NCI-H1417 (cell line): ENCODE measurements around the gene POLA1.

Experiments
- DNase-seq, 3 experiments: peaks; one replicate each; lab custom pipeline; 2025; lab: John Stamatoyannopoulos, UW

Gene POLA1

DNA sequence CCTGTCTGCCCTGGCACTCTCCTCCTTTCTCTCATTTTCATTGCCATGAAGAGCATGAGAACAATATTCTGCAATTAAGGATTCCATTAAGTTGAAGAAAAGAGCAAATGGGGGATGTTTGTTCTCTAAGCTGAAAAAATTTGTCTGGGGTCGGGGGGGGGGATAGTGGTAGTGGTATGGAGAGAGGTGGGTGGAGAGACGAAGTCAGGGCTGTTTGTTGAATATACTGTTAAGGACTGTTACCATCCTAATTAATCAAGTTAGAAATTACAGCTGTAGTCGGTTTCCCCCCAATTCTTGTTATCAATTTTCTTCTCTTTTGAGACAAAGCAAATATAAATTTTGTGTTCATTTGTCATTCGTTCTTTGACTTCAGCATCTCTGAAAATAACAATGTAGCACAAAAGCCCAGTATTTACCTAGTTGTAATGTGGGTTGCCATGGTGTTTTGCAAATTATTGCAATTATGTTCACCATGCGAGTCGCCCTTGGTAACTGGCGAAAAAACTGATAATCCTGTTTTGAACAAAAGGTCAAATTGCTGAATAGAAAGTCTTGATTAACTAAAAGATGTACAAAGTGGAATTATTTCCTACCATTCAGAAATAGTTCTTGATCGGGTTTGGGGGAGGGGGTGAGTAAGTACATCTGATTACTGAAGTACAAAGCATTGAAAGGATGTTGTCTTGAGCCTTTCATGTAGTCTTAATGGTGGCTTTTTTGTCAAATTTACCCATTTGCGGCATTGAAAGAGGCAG, 183.0 kb downstream of the POLA1 start:
- peak in 2 of 3 experiments; percentile 44 to 85 for DNase-seq

DNA sequence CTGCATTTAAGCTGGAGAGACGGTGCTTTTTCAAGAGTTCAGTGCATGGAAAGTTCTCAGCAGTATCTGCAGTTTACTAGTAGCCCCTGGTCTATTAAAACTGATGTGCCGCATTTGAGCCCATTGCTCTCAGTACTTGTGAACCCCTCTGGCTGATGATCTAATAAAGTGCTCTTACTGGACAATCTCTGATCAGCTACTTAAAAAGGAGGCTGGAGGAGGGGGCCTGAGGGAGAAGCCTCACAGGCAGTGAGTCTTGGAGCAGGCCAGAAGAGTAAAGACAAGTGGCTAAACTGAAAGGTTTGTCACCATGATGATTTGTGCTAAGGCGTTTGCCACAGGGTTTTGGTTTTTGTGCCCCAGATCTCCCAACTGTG, 183.6 kb downstream of the POLA1 start:
- DNase-seq, result no peak

DNA sequence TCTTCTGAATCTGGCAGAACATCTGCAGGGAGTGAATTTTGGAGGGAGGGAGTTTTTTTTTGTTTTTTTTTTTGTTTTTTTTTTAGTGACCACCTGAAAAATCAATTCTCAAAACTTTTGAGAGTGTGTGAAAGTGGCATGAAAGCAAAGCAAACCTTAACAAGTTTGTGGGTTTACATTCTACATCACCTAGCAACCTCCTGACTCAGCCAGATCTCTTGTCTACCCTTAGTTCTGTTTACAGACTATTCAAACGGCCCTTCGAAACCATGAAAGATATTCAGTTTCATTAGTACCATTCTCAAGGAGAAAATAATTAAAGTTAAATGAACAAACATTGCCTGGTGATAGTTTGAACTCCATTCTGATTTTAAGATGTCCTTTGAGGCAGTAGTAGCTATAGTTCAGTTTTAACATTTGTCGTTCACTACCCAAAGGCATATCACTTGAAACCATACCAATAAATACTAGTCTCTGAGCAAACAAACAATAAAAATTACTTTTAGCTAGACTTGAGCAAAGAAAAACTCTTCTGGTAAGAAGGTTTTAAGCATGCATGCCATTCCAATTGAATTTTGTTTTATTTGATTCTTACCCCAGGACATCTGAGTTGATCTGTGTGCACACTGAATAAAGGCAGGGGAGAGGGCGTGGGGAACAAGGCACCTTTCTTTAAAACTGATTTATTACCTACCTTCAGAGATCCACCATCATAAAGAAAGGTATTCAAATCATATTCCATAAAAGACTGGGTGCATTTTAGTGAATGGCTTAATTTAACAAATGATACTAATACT, 184.3 kb downstream of the POLA1 start:
- peak in 1 of 3 experiments; percentile 68 for DNase-seq

DNA sequence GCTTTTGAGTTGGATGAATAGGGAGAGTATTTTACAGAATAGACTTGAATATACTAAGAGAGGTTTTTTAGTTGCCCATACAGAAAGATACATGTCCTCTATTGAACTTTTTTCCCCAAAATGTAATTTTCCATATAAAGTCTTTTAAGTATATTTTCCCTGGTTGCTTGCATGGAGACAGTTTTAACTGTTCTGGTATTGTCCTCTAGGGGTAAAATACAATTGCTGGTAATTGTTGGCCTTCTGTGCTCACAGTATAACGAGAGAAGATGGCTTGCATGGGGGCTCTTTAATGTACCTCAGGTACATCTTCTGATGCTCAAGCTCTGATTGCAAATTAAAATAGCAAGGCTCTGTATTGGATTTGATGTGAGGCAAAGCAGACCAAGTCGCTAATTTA, 186.0 kb downstream of the POLA1 start:
- peak in 1 of 3 experiments; percentile 18 for DNase-seq

DNA sequence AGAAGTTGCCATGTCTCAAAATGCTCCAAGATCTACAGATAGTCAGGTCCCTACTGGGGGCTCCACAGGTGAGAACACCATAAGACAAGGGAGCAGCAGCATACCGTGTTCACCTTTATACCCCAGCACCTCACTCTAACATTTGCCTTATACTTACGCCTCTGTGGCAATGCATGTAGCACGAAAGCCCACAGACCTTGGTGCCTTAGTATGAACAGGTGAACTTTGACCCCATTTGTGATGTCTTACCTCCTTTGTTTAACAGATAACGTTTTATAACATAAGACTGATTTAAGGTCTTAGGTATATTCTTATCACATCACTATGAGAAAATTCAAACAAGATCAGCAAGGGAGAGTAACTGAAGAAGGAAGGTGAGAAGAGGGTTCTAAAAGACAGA, 193.2 kb downstream of the POLA1 start:
- DNase-seq, result no peak

- DNase-seq, result peak in 1 of 3 experiments; percentile 41
Measured at GRCh38 chrX:24890677-24891076, 197.0 kb downstream of the POLA1 start.

- peak in 2 of 3 experiments; percentile 63 to 94 for DNase-seq
Measured at GRCh38 chrX:24899391-24899790, 205.7 kb downstream of the POLA1 start.

DNA sequence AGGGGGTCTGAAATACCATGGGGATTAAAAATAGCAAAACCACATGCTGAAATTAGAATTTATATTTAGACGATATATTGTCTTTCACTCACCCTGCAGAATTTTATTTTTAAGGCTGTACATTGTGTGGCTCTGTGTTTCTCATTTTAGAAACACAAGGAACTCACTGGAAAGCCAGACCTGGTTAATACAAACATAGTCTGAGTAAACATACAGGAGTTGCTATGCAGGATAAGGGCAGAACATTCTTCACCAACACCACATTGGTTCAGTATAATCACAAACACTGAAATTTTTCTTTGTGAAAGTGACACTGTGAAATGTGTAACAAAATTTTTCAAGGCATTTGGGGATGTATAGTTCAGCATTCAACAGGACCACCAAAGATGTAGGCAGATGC, 206.5 kb downstream of the POLA1 start:
- no peak for DNase-seq

DNA sequence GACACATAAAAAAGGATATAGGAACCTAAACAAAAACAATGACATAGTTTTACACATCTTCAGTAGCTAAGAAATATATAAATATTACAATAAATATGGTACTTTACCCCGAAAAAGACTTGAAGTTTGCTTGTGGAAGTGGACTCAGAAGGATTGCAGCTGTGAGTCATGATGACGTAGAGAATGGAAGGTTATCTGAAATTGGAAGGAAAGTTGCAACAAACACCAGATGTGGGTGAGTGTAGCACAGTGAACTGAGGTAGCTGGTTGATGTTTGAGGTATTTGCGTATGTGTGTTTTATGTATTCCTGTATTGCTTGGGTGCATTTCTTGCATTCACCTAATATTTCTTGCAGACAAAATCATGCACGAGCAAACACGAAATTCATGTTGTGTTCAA, 209.1 kb downstream of the POLA1 start:
- DNase-seq, result no peak

GRCh38 chrX:24918715-24919114, 225.0 kb downstream of the POLA1 start:
- no peak for DNase-seq

- no peak for DNase-seq
Measured at GRCh38 chrX:24920769-24921168, 227.1 kb downstream of the POLA1 start.

- no peak for DNase-seq
Measured at GRCh38 chrX:24925430-24925829, 231.7 kb downstream of the POLA1 start.

- peak in 1 of 3 experiments; percentile 61 for DNase-seq
Measured at GRCh38 chrX:24927372-24927771, 233.7 kb downstream of the POLA1 start.

DNA sequence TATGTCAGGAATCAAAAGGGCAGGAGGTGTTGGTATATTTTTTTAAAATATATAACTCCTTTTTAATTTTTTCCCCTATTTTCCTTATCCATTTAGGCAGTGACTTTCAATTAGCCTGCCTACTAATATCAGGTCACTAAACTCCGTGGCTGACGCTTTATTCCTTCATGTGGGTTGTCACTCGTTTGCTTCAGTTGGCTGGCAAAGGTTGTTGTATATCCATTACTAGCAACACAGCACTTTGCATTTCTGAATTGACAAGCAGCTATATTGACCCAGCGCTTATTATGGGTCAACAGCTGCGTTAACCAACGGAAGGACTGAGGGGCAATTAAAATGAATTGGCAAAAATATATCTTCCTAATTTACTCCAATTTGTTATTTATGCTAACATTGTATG, 234.4 kb downstream of the POLA1 start:
- peak in 1 of 3 experiments; percentile 86 for DNase-seq

DNA sequence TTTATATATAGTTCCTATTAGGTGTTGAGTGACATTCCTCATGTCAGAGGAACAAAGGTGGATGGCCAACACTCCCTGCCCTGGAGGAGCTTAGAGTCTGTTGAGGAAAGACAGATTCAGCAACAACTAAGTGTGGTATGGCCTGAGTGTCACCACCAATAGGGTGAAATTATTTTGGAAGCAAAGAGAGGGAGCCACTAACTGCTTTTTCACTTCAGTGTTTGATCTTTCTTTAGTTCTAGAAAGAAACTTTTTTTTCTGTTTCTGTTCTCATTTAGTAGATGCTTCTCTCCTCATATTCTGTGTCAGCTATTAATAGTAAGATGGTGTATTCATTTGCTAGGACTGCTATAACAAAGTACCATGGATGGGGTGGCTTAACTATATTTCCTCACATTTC, 240.6 kb downstream of the POLA1 start:
- DNase-seq, result no peak

GRCh38 chrX:24945009-24945408, 251.3 kb downstream of the POLA1 start:
- DNase-seq, result no peak

DNA sequence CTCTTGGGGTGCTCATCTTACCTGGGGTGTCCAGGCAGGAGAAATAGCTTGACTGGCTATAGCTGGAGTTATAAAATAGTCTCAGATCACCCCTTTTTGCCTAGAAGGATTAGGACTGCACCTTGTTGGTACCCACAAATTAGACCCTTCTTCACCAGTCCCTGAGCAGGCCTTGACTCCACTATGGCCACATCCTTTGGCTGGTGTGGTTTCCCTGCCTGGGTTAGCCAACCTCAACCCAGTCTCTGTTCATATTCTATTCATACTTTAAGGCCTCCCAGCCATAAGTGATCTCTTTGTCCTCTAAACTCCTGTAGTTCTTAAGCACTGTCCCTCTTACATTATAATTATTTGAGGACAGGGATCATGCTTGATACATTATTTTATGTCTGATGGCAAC, 252.7 kb downstream of the POLA1 start:
- DNase-seq, result no peak

GRCh38 chrX:24954732-24955131, 261.0 kb downstream of the POLA1 start:
- DNase-seq, result no peak

- DNase-seq, result no peak
Measured at GRCh38 chrX:24955372-24955930, 261.7 kb downstream of the POLA1 start.

GRCh38 chrX:24956828-24957227, 263.1 kb downstream of the POLA1 start:
- DNase-seq, result no peak

DNA sequence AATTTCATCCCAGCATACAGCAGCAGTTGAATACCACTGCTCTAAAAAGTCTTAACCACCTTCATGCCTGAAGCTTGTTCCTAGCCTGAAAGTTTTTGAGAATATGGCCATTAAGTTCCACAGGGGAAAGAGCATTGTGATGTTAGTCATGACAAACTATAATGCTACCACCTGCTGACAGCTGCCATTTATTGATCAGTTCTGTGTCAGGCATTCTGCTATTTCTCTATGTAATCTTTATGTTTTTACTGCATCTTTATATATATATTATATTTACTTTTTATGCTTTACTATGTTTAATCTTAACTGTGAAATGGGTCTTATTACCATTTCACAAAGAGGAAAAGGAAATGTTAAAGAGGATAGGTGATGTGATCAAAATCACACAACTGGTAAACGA, 268.1 kb downstream of the POLA1 start:
- DNase-seq, result no peak

DNA sequence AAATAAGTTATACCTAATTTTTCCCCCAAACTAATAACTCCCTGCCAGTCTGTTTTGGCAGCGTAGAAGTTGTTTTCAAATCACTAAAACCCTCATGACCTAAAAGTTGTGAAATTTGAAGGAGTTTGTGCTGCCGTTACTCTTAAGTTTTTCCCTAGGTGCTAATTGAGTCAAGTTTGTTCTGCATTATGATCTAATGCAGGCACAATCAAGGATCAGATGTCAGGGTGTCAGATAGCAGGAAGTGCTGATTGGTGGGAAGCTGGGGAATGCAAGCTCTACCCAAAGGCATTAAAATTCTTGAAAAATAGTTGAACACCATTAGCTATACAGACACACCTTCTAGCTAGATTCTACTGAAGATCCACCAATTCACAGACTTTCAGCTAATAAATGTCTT, 270.1 kb downstream of the POLA1 start:
- no peak for DNase-seq

GRCh38 chrX:24965372-24965771, 271.7 kb downstream of the POLA1 start:
- DNase-seq, result no peak
